Choroid plexus epithelial cell (primary cell): Measurements from ENCODE around the gene LAMC3.
"Not testable (repeated sequence)": the region's sequence is repeated elsewhere in the genome, so short reads cannot be mapped to it uniquely, and the experiment has no call there.

Experiments
- DNase-seq: peaks from one replicate; pipeline ENCODE4 v3.0.0-alpha.2; 2010; ENCODE audit warnings: low read depth
- H3K4me3 ChIP-seq: 2 replicates; pipeline ENCODE4 v1.5.1; 2011; ENCODE audit warnings: low read depth, mild to moderate bottlenecking, control low read depth, low read length, moderate library complexity
- CTCF ChIP-seq: conservative IDR thresholded peaks from 2 replicates; pipeline ENCODE4 v1.5.1; 2011; ENCODE audit warnings: low read depth, mild to moderate bottlenecking, control low read depth, inconsistent platforms, low read length, moderate library complexity

LAMC3 gene

GRCh38 chr9:131030239-131031004, 21.4 kb downstream of the LAMC3 start:
- DNase-seq: no peak
- no peak for TF ChIP-seq CTCF
- H3K4me3 ChIP-seq: no peak overlapping the region

- no peak for DNase-seq
- H3K4me3 ChIP-seq: no peak overlapping the region
- no peak for TF ChIP-seq CTCF
These were observed 22.1 kb downstream of the LAMC3 start for GRCh38 chr9:131031005-131031641.

- no peak for TF ChIP-seq CTCF
- DNase-seq: no peak
- H3K4me3 ChIP-seq: no peak overlapping the region
These were observed 22.6 kb downstream of the LAMC3 start for GRCh38 chr9:131031642-131032005.

GRCh38 chr9:131032384-131032783, 23.4 kb downstream of the LAMC3 start:
- H3K4me3 ChIP-seq: no peak overlapping the region
- no peak for DNase-seq
- TF ChIP-seq CTCF: no peak

GRCh38 chr9:131033269-131034224, 24.6 kb downstream of the LAMC3 start:
- no peak for DNase-seq
- TF ChIP-seq CTCF: no peak
- H3K4me3 ChIP-seq: no peak overlapping the region

- no peak overlapping the region for H3K4me3 ChIP-seq
- no peak for TF ChIP-seq CTCF
- no peak for DNase-seq
These were observed 25.3 kb downstream of the LAMC3 start for GRCh38 chr9:131034268-131034667.

GRCh38 chr9:131034749-131035148, 25.8 kb downstream of the LAMC3 start:
- H3K4me3 ChIP-seq, DNase-seq: not testable (repeated sequence)
